ENCODE measurements around the gene ZNF837.
A peak's percentile ranks its signal among the peaks of the same experiment; 100 is the strongest.
"Not testable (repeated sequence)": the region's sequence is repeated elsewhere in the genome, so short reads cannot be mapped to it uniquely, and the experiment has no call there.

ZNF837 gene

DNA sequence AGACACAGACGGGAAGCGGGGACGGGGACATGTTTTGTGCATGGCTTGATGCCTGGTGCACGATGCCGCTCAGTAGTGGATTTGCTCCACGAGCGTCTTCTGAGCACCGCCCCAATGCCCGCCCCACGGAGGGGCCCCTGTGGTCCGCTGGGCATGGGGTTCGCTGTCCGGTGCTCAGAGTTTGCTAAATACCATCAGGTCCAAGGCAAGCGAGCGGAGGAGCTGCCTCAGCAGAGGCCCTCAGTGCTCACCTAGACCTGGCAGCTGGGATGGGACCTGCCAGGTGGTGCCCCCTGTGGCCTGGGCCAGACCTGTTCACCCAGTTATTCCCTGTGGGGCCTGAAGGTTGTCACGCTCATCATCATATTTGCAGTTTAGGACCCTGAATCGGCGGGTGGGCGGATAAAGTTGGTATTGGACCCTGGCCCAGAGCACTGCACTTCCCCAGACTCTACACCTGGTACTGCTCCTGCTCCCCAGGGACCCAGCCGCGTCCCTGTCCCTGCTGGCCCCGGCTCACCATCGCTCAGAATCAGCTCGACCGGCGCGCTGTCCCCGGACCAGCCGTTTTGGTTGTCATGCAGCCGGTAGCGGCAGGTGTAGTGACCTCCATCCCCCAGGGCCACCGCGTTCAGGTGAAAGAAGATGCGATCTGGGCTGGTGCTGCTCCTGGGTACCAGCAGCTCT, 29.8 kb downstream of the ZNF837 start:
- Histone ChIP-seq H3K9ac (ENCODE audit: insufficient read length) (no peak overlapping the region), H3K4me3 (no peak overlapping the region), H3K9me3 (ENCODE audit: low read depth, low read length) (no peaks in the 10 kb centered on the region), H3K36me3 (ENCODE audit: insufficient read depth, low read length) (no peaks in the 10 kb centered on the region), H3K27ac (no peak overlapping the region)
- DNase-seq (ENCODE audit: low read depth, low spot score): no peak
- TF ChIP-seq EZH2 (IDR thresholded peaks at IDR 0.05): no peak
- TF ChIP-seq POLR2AphosphoS5 (IDR thresholded peaks at IDR 0.05; ENCODE audit: borderline replicate concordance, low read depth, low read length): no peak
- TF ChIP-seq FOXP2 (optimal IDR thresholded peaks at IDR 0.05; ENCODE audit: control extremely low read depth, extremely low read length, insufficient read depth): no peak

DNA sequence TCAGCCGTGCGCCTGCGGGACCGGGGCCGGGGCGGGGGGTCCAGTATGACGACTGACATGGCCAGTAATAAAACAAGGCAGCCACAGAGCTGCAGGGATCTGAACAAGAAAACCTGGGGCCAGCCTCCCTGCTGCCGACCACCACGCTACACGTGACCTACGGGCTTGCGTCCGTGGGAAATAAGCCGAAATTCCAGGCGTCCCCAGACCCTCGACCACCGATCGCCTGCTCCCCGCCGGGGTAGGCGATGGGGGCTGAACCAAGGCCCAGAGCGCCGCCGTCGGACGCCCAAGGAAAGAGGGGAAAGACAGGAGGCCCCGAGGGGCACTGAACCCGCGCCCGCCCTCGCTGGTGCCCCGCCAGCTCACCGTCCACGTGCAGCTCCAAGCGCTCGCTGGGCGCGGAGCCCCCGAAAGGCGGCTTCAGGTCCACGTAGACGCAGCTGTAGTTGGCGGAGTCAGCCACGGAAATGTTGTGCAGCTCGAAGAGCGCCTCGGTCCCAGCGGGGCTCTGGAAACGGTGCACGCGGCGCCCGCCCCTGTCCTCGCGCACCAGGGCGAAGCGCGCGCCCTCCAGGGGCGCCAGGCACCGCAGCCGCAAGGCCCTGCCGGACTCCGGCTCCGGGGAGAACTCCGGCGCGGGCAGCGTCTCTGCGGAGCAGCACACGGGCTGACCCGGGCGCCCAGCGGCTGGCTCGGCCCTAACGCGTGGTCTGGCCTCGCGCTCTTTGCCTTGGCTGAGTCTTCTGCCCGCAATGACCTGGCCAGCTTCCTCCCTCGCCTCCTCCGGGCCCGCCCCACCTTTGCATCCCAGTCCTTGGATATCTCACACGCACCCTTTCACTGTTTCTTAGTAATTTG, 30.6 kb downstream of the ZNF837 start:
- Histone ChIP-seq H3K4me3 (no peak overlapping the region), H3K9me3 (ENCODE audit: low read depth, low read length) (no peaks in the 10 kb centered on the region), H3K27ac (no peak overlapping the region), H3K36me3 (ENCODE audit: insufficient read depth, low read length) (no peaks in the 10 kb centered on the region), H3K9ac (ENCODE audit: insufficient read length) (no peak overlapping the region)
- no peak for DNase-seq (ENCODE audit: low read depth, low spot score)
- TF ChIP-seq POLR2AphosphoS5 (IDR thresholded peaks at IDR 0.05; ENCODE audit: borderline replicate concordance, low read depth, low read length) (no peak), EZH2 (IDR thresholded peaks at IDR 0.05) (no peak), FOXP2 (optimal IDR thresholded peaks at IDR 0.05; ENCODE audit: control extremely low read depth, extremely low read length, insufficient read depth) (no peak)

DNA sequence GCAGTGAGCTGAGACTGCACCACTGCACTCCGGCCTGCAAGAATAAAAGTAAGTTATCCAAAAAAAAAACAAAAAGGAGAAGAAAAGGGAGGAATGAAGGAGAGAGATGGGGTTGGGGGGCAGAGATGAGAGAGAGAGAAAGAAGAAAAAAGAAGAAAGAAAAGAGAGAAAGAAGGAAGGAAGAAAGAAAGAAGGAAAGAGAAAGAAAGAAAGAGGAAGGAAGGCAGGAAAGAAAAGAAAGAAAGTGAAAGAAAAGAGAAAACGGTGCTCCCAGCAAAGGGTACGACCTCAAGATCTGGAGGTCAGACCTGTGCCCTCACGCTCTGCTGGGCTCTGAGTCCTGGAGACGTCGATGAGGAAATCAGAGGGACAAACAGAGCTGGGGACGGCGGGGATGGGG, 31.2 kb downstream of the ZNF837 start:
- no peaks in the 10 kb centered on the region for H3K9me3 ChIP-seq (ENCODE audit: low read depth, low read length)
- no peaks in the 10 kb centered on the region for H3K36me3 ChIP-seq (ENCODE audit: insufficient read depth, low read length)
- H3K27ac ChIP-seq: no peak overlapping the region
- TF ChIP-seq EZH2 (IDR thresholded peaks at IDR 0.05) (no peak), POLR2AphosphoS5 (IDR thresholded peaks at IDR 0.05; ENCODE audit: borderline replicate concordance, low read depth, low read length) (no peak), FOXP2 (optimal IDR thresholded peaks at IDR 0.05; ENCODE audit: control extremely low read depth, extremely low read length, insufficient read depth) (no peak)
- no peak overlapping the region for H3K9ac ChIP-seq (ENCODE audit: insufficient read length)
- H3K4me3 ChIP-seq: no peak overlapping the region
- no peak for DNase-seq (ENCODE audit: low read depth, low spot score)

DNA sequence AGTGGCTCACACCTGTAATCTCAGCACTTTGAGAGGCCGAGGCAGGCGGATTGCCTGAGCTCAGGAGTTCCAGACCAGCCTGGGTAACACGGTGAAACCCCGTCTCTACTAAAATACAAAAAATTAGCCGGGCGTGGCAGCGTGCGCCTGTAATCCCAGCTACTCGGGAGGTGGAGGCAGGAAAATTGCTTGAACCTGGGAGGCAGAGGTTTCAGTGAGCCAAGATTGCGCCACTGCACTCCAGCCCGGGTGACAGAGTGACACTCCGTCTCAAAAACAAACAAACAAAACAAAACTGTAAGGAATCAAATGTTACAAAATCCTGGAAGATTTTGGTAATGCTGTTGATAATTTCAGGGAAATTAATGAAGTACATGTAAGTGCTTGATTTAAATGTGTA, 32.8 kb downstream of the ZNF837 start:
- H3K9ac ChIP-seq (ENCODE audit: insufficient read length): peak overlapping the region; percentile 74
- H3K27ac ChIP-seq; H3K36me3 ChIP-seq (ENCODE audit: insufficient read depth, low read length); DNase-seq (ENCODE audit: low read depth, low spot score); H3K9me3 ChIP-seq (ENCODE audit: low read depth, low read length): not testable (repeated sequence)
- H3K4me3 ChIP-seq: peak overlapping the region; percentile 86

DNA sequence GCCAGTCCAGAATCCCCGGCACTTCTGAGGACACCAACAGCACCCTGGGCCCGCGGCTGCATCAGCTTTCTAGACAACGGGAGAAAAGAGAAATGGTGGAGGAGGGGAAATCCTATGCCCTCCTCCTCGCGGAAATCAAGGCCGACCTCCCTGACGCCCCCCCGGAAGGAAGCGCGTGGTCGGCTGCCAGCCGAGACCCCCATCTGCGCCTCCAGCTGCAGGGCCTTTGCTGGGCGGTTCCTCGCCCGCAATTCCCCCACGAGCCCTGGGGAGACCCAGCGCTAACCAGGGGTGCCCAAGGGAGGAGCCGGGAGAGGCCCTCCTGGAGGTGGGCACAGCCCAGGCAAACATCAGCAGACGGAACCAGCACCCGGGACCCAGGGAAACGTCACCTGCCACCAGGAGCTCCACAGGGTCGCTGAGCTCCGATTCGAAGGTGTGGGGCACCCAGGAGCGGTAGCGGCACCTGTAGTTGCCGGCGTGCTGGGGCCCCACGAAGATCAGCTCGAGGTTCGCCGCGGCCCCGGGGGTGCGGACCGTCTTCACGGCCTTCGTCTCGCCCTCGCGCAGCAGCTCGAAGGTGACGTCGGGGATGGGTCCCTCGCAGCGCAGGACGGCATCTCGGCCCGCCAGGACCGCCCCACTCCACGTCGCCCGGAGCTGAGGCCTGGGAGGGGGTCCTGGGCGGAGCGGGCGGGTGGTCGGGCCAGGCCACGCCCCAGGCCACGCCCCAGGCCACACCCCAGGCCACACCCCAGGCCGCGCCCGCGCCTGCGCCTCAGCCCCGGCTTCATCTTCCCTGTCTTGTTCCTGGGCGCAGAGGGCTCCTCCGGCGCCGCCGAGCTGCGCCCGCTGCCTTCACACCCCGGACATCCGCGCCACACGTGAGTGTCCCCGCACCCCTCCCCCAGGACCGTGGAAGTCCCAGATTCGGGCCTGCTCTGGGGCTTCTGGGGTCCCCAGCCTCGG, 33.6 kb downstream of the ZNF837 start:
- TF ChIP-seq POLR2AphosphoS5 (IDR thresholded peaks at IDR 0.05; ENCODE audit: borderline replicate concordance, low read depth, low read length) (peak; percentile 78; the same call in 1 of the 2 replicates), EZH2 (IDR thresholded peaks at IDR 0.05) (no peak), FOXP2 (optimal IDR thresholded peaks at IDR 0.05; ENCODE audit: control extremely low read depth, extremely low read length, insufficient read depth) (no peak)
- no peaks in the 10 kb centered on the region for H3K36me3 ChIP-seq (ENCODE audit: insufficient read depth, low read length)
- H3K9me3 ChIP-seq (ENCODE audit: low read depth, low read length): no peaks in the 10 kb centered on the region
- H3K27ac ChIP-seq: no peak overlapping the region
- H3K9ac ChIP-seq (ENCODE audit: insufficient read length): peak overlapping the region; percentile 74
- DNase-seq (ENCODE audit: low read depth, low spot score): no peak
- H3K4me3 ChIP-seq: peak overlapping the region; percentile 86

DNA sequence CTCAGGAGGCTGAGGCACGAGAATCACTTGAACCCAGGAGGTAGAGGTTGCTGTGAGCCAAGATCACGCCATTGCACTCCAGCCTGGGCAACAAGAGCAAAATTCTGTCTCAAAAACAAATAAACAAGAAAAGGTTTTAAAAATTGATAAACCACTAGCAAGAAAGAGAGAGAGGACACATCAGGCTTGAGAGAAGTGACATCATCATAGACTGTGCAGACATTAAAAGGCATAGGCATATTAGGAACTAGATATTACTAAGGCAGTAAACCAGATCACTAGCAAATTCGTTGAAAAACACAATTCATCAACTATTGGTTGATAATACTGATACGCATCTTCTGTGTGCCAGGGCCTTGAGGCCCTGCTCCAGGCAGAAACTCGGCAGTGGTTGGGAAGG, 35.3 kb downstream of the ZNF837 start:
- no peak for DNase-seq (ENCODE audit: low read depth, low spot score)
- TF ChIP-seq FOXP2 (optimal IDR thresholded peaks at IDR 0.05; ENCODE audit: control extremely low read depth, extremely low read length, insufficient read depth) (no peak), EZH2 (IDR thresholded peaks at IDR 0.05) (no peak), POLR2AphosphoS5 (IDR thresholded peaks at IDR 0.05; ENCODE audit: borderline replicate concordance, low read depth, low read length) (no peak)
- H3K9ac ChIP-seq (ENCODE audit: insufficient read length): no peak overlapping the region
- no peaks in the 10 kb centered on the region for H3K36me3 ChIP-seq (ENCODE audit: insufficient read depth, low read length)
- H3K27ac ChIP-seq: no peak overlapping the region
- no peaks in the 10 kb centered on the region for H3K9me3 ChIP-seq (ENCODE audit: low read depth, low read length)
- H3K4me3 ChIP-seq: no peak overlapping the region

DNA sequence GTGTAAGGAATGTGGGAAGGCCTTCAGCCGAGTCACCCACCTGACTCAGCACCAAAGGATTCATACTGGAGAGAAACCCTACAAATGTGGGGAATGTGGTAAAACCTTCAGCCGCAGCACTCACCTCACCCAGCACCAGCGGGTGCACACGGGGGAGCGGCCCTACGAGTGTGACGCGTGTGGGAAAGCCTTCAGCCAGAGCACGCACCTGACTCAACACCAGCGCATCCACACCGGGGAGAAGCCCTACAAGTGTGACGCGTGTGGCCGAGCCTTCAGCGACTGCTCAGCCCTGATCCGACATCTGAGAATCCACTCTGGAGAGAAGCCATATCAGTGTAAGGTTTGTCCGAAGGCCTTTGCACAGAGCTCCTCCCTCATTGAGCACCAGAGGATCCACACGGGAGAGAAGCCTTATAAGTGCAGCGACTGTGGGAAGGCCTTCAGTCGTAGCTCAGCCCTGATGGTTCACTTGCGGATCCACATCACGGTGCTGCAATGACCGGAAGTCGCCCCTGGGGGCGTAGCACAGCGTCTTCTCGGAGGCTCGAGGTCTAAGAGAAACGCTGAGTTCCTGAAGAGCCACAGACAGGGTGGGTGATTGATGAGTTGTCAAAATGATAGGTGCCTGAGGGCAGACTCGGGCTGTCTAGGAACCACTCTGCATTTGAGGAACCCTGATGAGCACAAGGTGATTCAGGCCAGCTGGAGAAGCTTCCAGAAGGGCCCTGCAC, 41.8 kb downstream of the ZNF837 start:
- DNase-seq (ENCODE audit: low read depth, low spot score): no peak

More for the DNA sequence above, 41.8 kb downstream of the ZNF837 start:
- TF ChIP-seq EZH2 (IDR thresholded peaks at IDR 0.05): no peak
- TF ChIP-seq POLR2AphosphoS5 (IDR thresholded peaks at IDR 0.05; ENCODE audit: borderline replicate concordance, low read depth, low read length): no peak
- no peak for TF ChIP-seq FOXP2 (optimal IDR thresholded peaks at IDR 0.05; ENCODE audit: control extremely low read depth, extremely low read length, insufficient read depth)
- H3K36me3 ChIP-seq (ENCODE audit: insufficient read depth, low read length): peaks cover 13% of the 10 kb centered on the region; the same call in 1 of the 2 replicates
- no peak overlapping the region for H3K9ac ChIP-seq (ENCODE audit: insufficient read length)
- no peaks in the 10 kb centered on the region for H3K9me3 ChIP-seq (ENCODE audit: low read depth, low read length)
- no peak overlapping the region for H3K4me3 ChIP-seq
- H3K27ac ChIP-seq: no peak overlapping the region

Data from SK-N-MC (cell line).